Activated CD4-positive, alpha-beta T cell treated with anti-CD3 and anti-CD28 coated beads, Interleukin-2, amount 10 ng/mL, durations not matched to agents 7 days and 5 days (primary cell): ENCODE measurements around the gene SIPA1L3. TPM values are rescaled to one million over a fixed set of nuclear protein-coding genes. Genes with fewer than 3 reads are reported as not detected.

Experiments
- CTCF ChIA-PET: fragments of 350-600 bp; sonication (Branson Sonifier 250); formaldehyde crosslinking; loops from one replicate; lab custom pipeline; 2021; ENCODE audit warnings: antibody characterized with exemption; lab: Charles Lee
- POLR2A ChIA-PET: fragments of 350-600 bp; sonication (Branson Sonifier 250); formaldehyde crosslinking; loops from one replicate; lab custom pipeline; 2021; ENCODE audit warnings: antibody characterized with exemption; lab: Charles Lee
- DNase-seq: peaks from one replicate; pipeline ENCODE4 v3.0.0-alpha.2; 2020
- H3K27ac Mint-ChIP-seq: one replicate; pipeline ENCODE4 v1.8.0; 2021; ENCODE audit warnings: mild to moderate bottlenecking, moderate library complexity, mixed read lengths
- H3K27me3 Mint-ChIP-seq: one replicate; pipeline ENCODE4 v1.8.0; 2021; ENCODE audit warnings: mixed read lengths
- H3K36me3 Mint-ChIP-seq: one replicate; pipeline ENCODE4 v1.8.0; 2021; ENCODE audit warnings: low read depth, mixed read lengths
- H3K4me1 Mint-ChIP-seq: one replicate; pipeline ENCODE4 v1.8.0; 2021; ENCODE audit warnings: mixed read lengths
- H3K4me3 Mint-ChIP-seq: one replicate; pipeline ENCODE4 v1.8.0; 2021; ENCODE audit warnings: mild to moderate bottlenecking, moderate library complexity, mixed read lengths
- H3K9me3 Mint-ChIP-seq: one replicate; pipeline ENCODE4 v1.8.0; 2021; ENCODE audit warnings: mixed read lengths
- total RNA-seq, 2 experiments: library from RNA; stranded (reverse); gene quantifications; one replicate each; pipeline ENCODE4 v1.2.3, GENCODE V29; 2021

Gene SIPA1L3
- total RNA-seq, 2 experiments from 2014 or later: 17.1 to 25.0 TPM

DNA sequence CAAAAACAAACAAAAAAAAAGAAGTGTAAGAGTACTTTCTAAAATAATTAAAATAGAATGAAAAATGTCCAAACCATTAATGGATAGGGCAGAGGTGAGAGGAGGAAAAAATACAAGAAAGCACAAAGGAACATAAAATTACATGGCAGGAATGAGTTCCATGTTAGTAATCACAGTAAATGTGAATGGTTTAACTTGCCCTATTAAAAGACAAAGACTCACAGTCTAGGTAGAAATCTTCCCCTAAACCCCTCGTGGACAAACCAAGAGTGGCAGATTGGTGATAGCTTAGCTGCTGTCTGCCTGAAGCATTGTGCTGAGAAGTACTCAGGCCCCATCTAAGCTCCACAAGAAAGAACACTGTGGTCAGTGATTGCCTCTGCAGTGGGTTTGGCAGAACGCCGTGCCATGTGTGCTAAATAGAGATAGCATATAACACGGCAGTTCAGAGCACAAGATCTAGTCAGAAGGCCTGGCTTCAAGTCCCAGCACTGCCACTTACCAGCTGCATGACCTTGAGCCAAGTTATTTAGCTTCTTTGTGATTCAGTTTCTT is 213.5 kb downstream of the SIPA1L3 start:
- no peak for DNase-seq
- peaks cover 4% of the 10 kb centered on the region for H3K4me1 Mint-ChIP-seq
- ChIA-PET CTCF (interaction anchor here (0.6 to 1.4 kb wide), 3 partner anchors 14 to 101 kb away, joined by 3 to 4 read pairs (median 3); no protein-coding TSS in a partner anchor), POLR2A (no interaction called here)
- no peak overlapping the region for H3K27ac Mint-ChIP-seq
- H3K27me3 Mint-ChIP-seq: no peaks in the 10 kb centered on the region
- H3K36me3 Mint-ChIP-seq: peaks cover 32% of the 10 kb centered on the region
- no peak overlapping the region for H3K4me3 Mint-ChIP-seq
- peaks cover 16% of the 10 kb centered on the region for H3K9me3 Mint-ChIP-seq

DNA sequence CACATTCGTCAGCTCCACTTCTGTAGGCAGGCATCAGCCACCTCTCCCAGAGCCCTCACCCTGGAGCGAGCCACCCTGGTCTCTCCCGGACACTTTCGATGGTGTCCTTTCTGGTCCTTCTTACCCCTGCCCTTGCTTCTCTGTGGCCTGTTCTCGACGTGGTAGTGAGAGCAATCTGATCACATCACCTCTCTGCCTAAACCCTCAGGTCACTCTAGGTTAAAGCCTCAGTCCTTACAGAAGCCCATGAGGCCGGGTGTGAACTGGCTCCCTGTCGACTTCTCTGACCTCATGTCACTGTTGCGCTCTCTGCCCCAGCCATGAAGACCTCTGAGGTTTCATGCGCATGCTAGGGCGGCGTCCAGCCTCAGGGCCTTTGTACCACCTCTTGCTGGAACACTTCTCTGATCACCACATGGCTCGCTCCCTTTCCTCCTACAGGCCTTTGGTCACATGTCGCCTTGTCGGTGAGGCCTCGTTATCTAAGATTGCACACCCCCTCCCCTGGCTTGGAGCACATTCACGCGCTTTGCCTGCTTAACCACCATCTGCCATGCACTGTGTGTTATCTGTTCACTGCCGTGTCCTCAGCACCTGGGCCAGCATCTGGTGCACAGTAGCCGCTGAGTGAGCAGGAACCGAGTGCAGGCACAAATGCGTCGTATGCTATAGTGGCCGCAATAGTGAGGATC is 215.5 kb downstream of the SIPA1L3 start:
- DNase-seq: no peak
- Mint-ChIP-seq H3K36me3 (peaks cover 38% of the 10 kb centered on the region), H3K9me3 (peaks cover 18% of the 10 kb centered on the region), H3K4me3 (no peak overlapping the region), H3K27me3 (no peaks in the 10 kb centered on the region), H3K4me1 (no peaks in the 10 kb centered on the region), H3K27ac (no peak overlapping the region)
- POLR2A ChIA-PET: no interaction called here
- CTCF ChIA-PET: no interaction called here

DNA sequence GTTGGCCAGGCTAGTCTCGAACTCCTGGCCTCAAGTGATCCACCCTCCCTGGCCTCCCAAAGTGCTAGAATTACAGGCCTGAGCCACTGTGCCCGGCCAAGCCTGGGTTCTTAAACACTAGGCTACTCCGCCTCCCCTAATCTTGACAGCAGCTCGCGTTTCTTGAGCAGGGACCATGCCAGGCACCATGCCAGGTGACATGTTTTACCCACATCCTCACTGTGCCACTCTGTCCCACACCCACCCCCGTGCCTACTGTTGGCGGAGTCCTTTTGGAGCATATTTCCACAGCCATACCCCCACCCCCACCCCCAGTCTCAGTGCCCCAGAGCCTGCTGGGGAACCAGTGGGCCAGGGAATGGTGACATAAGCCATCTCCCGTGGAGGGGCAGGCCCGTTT is 218.2 kb downstream of the SIPA1L3 start:
- Mint-ChIP-seq H3K4me1 (no peaks in the 10 kb centered on the region), H3K27me3 (no peaks in the 10 kb centered on the region), H3K4me3 (no peak overlapping the region), H3K27ac (no peak overlapping the region), H3K36me3 (peaks cover 24% of the 10 kb centered on the region), H3K9me3 (peaks cover 9% of the 10 kb centered on the region)
- CTCF ChIA-PET: no interaction called here
- POLR2A ChIA-PET: no interaction called here
- DNase-seq: no peak

DNA sequence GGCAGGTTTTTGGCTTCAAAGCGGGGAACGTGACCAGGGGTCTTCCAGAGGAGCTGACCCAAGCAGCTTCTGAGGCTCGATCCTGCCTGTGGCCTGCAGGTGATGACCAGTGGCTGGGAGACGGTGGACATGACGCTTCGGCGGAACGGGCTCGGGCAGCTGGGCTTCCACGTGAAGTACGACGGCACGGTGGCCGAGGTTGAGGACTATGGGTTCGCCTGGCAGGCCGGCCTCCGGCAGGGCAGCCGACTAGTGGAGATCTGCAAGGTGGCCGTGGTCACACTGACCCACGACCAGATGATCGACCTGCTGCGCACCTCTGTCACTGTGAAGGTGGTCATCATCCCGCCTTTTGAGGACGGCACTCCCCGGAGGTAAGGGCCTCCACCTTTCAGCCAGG is 223.4 kb downstream of the SIPA1L3 start:
- no peak overlapping the region for H3K4me3 Mint-ChIP-seq
- H3K27me3 Mint-ChIP-seq: no peaks in the 10 kb centered on the region
- no peak overlapping the region for H3K27ac Mint-ChIP-seq
- ChIA-PET POLR2A (no interaction called here), CTCF (no interaction called here)
- H3K36me3 Mint-ChIP-seq: peaks cover 7% of the 10 kb centered on the region
- H3K4me1 Mint-ChIP-seq: peaks cover 3% of the 10 kb centered on the region
- no peak for DNase-seq
- peaks cover 2% of the 10 kb centered on the region for H3K9me3 Mint-ChIP-seq

DNA sequence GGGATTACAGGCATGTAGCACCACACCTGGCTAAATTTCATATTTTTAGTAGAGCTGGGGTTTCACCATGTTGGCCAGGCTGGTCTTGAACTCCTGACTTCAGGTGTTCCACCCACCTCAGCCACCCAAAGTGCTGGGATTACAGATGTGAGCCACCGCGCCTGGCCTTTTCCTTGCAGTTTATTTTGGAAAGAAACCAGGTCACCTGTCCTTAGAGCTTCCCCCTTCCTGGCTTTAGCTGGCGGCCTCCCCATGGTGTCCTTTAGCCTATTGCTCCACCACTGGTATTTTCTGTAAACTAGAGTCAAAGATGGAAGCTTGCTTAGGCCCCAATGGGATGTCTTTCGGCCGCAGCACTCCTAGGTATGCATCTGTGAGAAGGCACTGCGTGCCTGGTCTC is 225.8 kb downstream of the SIPA1L3 start:
- ChIA-PET CTCF (interaction anchor here (0.7 to 2.8 kb wide), 2 partner anchors 10 to 965 kb away, joined by 3 to 7 read pairs; no protein-coding TSS in a partner anchor), POLR2A (no interaction called here)
- Mint-ChIP-seq H3K4me1 (peaks cover 3% of the 10 kb centered on the region), H3K27ac (no peak overlapping the region), H3K9me3 (no peaks in the 10 kb centered on the region), H3K27me3 (no peaks in the 10 kb centered on the region), H3K4me3 (no peak overlapping the region), H3K36me3 (no peaks in the 10 kb centered on the region)
- DNase-seq: no peak

DNA sequence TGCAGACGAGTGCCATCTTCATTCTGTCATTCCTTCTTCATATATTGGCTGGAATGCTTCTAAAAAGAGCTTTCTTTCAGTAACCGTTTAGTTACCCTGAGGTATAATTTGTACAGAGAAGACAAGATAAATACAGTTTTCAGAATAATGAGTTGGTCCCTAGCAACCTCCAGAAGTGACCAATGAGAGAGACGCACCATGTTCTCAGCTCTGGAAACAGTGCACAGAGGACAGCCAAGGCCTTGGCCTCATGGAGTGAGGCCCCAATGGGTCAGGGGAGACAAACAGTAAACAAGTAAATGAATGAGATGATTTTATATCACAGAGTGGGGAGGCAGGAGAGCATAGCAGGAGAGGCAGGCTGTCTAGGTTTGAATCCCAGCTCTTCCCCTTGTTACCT is 226.3 kb downstream of the SIPA1L3 start:
- peak overlapping the region; percentile 37 for H3K27ac Mint-ChIP-seq
- CTCF ChIA-PET: interaction anchor here (2.8 kb wide), 1 partner anchor 10 kb away, joined by 7 read pairs; no protein-coding TSS in a partner anchor
- no peaks in the 10 kb centered on the region for H3K9me3 Mint-ChIP-seq
- H3K4me1 Mint-ChIP-seq: peaks cover 3% of the 10 kb centered on the region
- DNase-seq: no peak
- POLR2A ChIA-PET: no interaction called here
- H3K27me3 Mint-ChIP-seq: no peaks in the 10 kb centered on the region
- H3K36me3 Mint-ChIP-seq: no peaks in the 10 kb centered on the region
- H3K4me3 Mint-ChIP-seq: no peak overlapping the region

DNA sequence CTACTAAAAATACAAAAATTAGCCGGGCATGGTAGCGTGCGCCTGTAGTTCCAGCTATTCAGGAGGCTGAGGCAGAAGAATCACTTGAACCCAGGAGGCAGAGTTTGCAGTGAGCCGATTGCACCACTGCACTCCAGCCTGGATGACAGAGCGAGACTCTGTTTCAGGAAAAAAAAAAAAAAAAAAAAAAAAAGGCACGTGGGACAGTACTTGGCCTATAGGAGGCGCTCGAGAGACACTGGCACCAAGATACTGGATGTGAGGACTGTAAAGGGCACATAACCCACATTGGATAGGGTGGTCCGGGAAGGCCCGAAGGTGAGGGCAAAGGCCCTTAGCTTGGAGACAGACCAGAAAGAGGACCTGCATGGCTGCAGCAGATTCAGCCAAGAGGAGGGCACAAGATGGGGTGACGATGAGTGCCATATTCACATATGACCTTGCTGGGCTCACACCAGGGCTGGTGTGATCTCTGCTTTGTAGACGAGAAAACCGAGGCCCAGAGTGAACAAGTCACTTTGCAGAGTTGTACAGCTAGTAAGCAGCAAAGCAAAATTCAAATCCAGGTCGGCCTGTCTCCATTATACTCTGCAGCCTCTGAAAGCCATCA is 227.6 kb downstream of the SIPA1L3 start:
- ChIA-PET POLR2A (no interaction called here), CTCF (interaction anchor here (1.0 to 2.8 kb wide), 5 partner anchors 8 to 114 kb away, joined by 3 to 7 read pairs (median 3); no protein-coding TSS in a partner anchor)
- Mint-ChIP-seq H3K36me3 (no peaks in the 10 kb centered on the region), H3K4me3 (no peak overlapping the region), H3K27me3 (no peaks in the 10 kb centered on the region), H3K4me1 (peaks cover 5% of the 10 kb centered on the region), H3K27ac (no peak overlapping the region), H3K9me3 (no peaks in the 10 kb centered on the region)
- peak; percentile 36 for DNase-seq

DNA sequence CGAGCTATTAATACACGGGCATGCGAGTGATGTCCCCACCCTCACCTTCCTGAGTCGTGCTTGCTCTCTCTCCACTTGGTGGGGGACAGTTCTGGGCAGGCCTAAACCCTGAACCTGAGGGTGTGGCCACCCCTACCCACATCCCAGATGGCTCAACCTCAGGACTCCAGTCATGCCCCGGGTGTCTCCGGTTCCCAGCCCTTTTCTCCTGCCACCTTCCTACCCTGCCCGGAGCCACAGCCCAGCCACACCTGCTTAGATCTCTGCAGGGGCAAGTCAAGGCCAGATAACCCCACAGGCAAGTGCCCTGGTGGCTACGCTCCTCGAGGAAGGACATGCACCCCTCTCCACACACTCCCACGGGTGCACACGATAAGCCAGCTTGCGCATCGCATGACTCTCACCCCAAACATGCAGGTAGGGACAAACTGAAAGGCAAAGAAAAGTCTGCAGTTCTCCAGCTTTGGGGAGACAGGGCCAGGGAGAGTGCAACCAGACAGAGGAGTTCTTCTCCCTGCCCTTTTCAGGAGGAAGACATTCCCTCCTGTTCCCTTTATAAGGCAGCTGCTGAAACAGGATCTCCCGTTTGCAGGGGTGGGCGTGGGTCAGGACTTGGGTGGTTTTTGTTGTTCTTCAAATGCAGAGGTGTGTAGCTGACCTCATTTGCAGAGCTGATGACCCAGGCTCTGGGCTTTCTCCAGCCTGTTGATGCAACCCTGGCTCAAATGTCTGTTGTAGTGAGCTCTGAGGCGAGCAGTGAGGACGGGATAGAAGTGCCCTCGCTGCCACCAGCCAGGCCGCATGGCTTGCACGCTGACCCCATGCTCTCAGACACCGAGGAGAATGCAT is 228.4 kb downstream of the SIPA1L3 start:
- CTCF ChIA-PET: interaction anchor here (1.0 to 1.1 kb wide), 4 partner anchors 8 to 114 kb away, joined by 3 to 4 read pairs (median 3); no protein-coding TSS in a partner anchor
- POLR2A ChIA-PET: no interaction called here
- Mint-ChIP-seq H3K9me3 (no peaks in the 10 kb centered on the region), H3K36me3 (no peaks in the 10 kb centered on the region), H3K4me1 (peaks cover 5% of the 10 kb centered on the region), H3K27ac (no peak overlapping the region), H3K27me3 (no peaks in the 10 kb centered on the region), H3K4me3 (no peak overlapping the region)
- no peak for DNase-seq

DNA sequence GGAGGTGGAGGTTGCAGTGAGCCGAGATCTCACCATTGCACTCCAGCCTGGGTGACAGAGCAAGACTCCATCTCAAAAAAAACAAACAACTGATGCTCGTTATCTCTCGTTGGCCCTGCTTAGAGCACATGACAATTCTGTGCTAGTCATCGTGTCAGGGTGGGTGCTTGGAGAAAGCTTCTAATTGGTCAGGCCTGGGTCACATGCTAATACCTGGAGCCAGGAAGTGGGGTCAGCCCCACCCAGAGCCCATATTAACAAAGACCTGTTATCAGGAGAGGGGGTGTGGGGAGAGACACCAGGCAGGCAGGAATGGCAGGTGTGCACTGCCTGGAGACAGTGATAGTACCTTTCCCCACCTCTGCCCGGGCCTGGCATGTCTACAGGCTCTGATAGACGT is 232.1 kb downstream of the SIPA1L3 start:
- Mint-ChIP-seq H3K36me3 (no peaks in the 10 kb centered on the region), H3K4me1 (peaks cover 2% of the 10 kb centered on the region), H3K9me3 (no peaks in the 10 kb centered on the region), H3K4me3 (no peak overlapping the region), H3K27me3 (no peaks in the 10 kb centered on the region), H3K27ac (no peak overlapping the region)
- POLR2A ChIA-PET: no interaction called here
- CTCF ChIA-PET: no interaction called here
- no peak for DNase-seq

DNA sequence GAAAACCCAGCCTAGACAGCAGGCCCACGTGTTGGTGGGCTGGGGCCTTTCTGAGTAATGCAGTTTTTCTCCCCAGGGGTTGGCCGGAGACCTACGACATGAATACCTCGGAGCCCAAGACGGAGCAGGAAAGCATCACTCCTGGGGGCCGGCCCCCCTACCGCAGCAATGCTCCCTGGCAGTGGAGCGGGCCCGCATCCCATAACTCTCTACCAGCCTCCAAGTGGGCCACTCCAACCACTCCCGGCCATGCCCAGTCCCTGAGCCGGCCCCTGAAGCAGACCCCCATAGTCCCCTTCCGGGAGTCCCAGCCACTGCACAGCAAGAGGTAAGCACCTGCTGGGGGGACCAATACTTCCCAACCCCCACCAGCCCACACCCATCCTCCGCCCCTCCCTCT is 234.1 kb downstream of the SIPA1L3 start:
- Mint-ChIP-seq H3K9me3 (no peaks in the 10 kb centered on the region), H3K4me3 (no peak overlapping the region), H3K36me3 (no peaks in the 10 kb centered on the region), H3K27ac (no peak overlapping the region), H3K27me3 (no peaks in the 10 kb centered on the region), H3K4me1 (peaks cover 2% of the 10 kb centered on the region)
- no peak for DNase-seq
- POLR2A ChIA-PET: no interaction called here
- CTCF ChIA-PET: no interaction called here

DNA sequence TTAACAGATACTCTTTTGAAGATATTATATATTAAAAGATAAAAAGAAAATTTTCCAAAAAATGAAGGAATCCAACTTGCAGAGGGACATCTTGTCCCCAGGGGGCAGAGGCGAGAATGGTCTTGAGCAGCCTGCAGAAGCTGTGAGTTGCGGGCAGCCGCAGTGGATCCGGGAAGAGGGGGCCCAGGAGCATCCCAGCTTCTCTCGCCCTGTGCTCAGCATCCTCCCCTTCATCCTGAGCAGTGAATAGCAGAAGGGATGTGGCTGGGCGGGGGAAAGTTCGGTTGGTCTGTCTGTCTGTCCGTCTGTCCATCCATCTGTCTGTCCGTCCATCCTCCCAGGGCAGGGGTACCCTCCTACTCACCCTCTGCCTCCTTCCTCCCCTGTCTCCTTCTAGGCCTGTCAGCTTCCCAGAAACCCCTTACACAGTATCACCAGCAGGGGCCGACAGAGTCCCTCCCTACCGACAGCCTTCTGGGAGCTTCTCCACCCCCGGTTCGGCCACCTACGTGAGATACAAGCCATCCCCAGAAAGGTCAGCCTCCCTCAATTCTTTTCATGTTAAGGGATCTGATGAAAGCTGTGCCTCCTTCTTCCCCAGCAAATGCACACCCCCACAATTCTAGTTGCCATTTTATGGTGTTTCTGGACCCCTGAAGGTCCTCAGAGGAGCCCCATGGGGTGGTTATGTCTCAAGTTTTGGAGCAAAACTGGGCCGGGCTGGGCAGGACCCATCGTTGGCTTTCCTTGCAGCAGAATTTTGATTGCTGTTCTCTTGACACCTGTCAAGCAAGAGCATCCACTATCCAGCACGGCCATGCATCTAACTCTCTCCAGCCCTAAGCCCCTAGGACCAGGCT is 235.4 kb downstream of the SIPA1L3 start:
- H3K4me1 Mint-ChIP-seq: peaks cover 2% of the 10 kb centered on the region
- no peak overlapping the region for H3K4me3 Mint-ChIP-seq
- H3K27ac Mint-ChIP-seq: no peak overlapping the region
- no peaks in the 10 kb centered on the region for H3K36me3 Mint-ChIP-seq
- no peaks in the 10 kb centered on the region for H3K9me3 Mint-ChIP-seq
- ChIA-PET POLR2A (no interaction called here), CTCF (interaction anchor here (1.0 to 1.5 kb wide), 6 partner anchors 8 to 235 kb away, joined by 3 to 7 read pairs (median 3); partner anchors contain the start of gene SIPA1L3)
- peak; percentile 45 for DNase-seq
- no peaks in the 10 kb centered on the region for H3K27me3 Mint-ChIP-seq

DNA sequence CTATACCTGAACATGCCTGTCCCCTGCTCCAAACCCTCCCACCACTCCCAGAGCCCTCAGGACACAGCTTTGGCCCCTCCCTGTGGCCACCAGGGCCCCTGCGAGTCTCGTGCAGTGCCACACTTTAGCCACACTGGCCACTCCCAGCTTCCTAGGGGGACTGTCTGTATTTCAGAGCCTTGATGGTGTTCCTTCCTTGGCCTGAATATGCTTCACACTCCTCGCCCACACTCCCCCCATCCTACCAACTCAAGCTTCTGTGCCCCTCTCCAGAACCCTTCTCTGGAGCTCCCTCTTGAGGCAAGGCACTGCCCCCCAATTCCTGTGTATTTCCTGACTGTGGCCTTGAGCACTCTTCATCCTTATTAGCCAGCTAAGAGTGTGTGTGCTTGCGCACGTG is 236.8 kb downstream of the SIPA1L3 start:
- H3K4me1 Mint-ChIP-seq: peaks cover 2% of the 10 kb centered on the region
- H3K27ac Mint-ChIP-seq: no peak overlapping the region
- H3K4me3 Mint-ChIP-seq: no peak overlapping the region
- ChIA-PET CTCF (interaction anchor here (0.6 to 1.5 kb wide), 2 partner anchors 8 to 11 kb away, joined by 3 to 7 read pairs; no protein-coding TSS in a partner anchor), POLR2A (no interaction called here)
- no peaks in the 10 kb centered on the region for H3K9me3 Mint-ChIP-seq
- no peaks in the 10 kb centered on the region for H3K36me3 Mint-ChIP-seq
- no peaks in the 10 kb centered on the region for H3K27me3 Mint-ChIP-seq
- no peak for DNase-seq
